ENCODE measurements around the gene ATXN7L1. TPM values are rescaled to one million over a fixed set of nuclear protein-coding genes. Genes with fewer than 3 reads are reported as not detected.

ATXN7L1 gene
- total RNA-seq, 1 donor from 2014 or later: 20.6 TPM

- DNase-seq: no peak
- no peak overlapping the region for H3K27ac Mint-ChIP-seq (ENCODE audit: unreplicated experiment)
- TF ChIP-seq, protein P1, sequence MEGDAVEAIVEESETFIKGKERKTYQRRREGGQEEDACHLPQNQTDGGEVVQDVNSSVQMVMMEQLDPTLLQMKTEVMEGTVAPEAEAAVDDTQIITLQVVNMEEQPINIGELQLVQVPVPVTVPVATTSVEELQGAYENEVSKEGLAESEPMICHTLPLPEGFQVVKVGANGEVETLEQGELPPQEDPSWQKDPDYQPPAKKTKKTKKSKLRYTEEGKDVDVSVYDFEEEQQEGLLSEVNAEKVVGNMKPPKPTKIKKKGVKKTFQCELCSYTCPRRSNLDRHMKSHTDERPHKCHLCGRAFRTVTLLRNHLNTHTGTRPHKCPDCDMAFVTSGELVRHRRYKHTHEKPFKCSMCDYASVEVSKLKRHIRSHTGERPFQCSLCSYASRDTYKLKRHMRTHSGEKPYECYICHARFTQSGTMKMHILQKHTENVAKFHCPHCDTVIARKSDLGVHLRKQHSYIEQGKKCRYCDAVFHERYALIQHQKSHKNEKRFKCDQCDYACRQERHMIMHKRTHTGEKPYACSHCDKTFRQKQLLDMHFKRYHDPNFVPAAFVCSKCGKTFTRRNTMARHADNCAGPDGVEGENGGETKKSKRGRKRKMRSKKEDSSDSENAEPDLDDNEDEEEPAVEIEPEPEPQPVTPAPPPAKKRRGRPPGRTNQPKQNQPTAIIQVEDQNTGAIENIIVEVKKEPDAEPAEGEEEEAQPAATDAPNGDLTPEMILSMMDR (IDR thresholded peaks at IDR 0.05; ENCODE audit: partially characterized antibody, unreplicated experiment): no peak
- H3K4me3 Mint-ChIP-seq (ENCODE audit: unreplicated experiment): no peak overlapping the region
- H3K36me3 Mint-ChIP-seq (ENCODE audit: unreplicated experiment): peaks cover 42% of the 10 kb centered on the region
- H3K27me3 Mint-ChIP-seq (ENCODE audit: unreplicated experiment): peaks cover 1% of the 10 kb centered on the region
- no peaks in the 10 kb centered on the region for H3K4me1 Mint-ChIP-seq (ENCODE audit: low read depth, unreplicated experiment)
- H3K9me3 Mint-ChIP-seq (ENCODE audit: unreplicated experiment): peaks cover 17% of the 10 kb centered on the region
These were observed 168.2 kb downstream of the ATXN7L1 start for GRCh38 chr7:105707967-105708762.

- no peaks in the 10 kb centered on the region for H3K4me1 Mint-ChIP-seq (ENCODE audit: low read depth, unreplicated experiment)
- H3K4me3 Mint-ChIP-seq (ENCODE audit: unreplicated experiment): no peak overlapping the region
- TF ChIP-seq, protein P1 (IDR thresholded peaks at IDR 0.05; ENCODE audit: partially characterized antibody, unreplicated experiment): no peak
- H3K27ac Mint-ChIP-seq (ENCODE audit: unreplicated experiment): no peak overlapping the region
- peaks cover 1% of the 10 kb centered on the region for H3K27me3 Mint-ChIP-seq (ENCODE audit: unreplicated experiment)
- no peak for DNase-seq
- peaks cover 34% of the 10 kb centered on the region for H3K36me3 Mint-ChIP-seq (ENCODE audit: unreplicated experiment)
- peaks cover 13% of the 10 kb centered on the region for H3K9me3 Mint-ChIP-seq (ENCODE audit: unreplicated experiment)
These were observed 169.0 kb downstream of the ATXN7L1 start for GRCh38 chr7:105707381-105707780.

DNA sequence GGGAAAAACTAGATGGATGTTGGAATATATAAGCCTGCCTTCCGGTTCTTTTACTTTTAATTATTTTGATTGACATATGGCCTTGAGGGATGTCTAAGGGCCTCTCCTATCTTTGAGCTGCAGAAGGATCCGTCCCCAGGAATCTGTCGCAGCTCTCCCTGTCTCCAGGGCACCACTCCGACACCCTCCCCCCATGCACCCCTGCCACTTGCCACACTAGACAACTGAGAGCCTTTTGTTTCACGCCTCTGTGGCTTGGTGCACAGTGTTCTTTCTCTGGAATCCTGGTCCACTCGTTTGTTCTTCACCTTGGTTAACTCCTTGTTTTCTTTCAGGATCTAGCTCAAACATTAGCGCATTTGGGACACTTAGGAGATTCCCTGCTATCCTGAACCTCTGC lies 171.0 kb downstream of the ATXN7L1 start:
- peaks cover 1% of the 10 kb centered on the region for H3K27me3 Mint-ChIP-seq (ENCODE audit: unreplicated experiment)
- H3K9me3 Mint-ChIP-seq (ENCODE audit: unreplicated experiment): peaks cover 3% of the 10 kb centered on the region
- peaks cover 16% of the 10 kb centered on the region for H3K36me3 Mint-ChIP-seq (ENCODE audit: unreplicated experiment)
- no peak for DNase-seq
- H3K4me3 Mint-ChIP-seq (ENCODE audit: unreplicated experiment): no peak overlapping the region
- H3K27ac Mint-ChIP-seq (ENCODE audit: unreplicated experiment): no peak overlapping the region
- TF ChIP-seq, protein P1 (IDR thresholded peaks at IDR 0.05; ENCODE audit: partially characterized antibody, unreplicated experiment): no peak
- no peaks in the 10 kb centered on the region for H3K4me1 Mint-ChIP-seq (ENCODE audit: low read depth, unreplicated experiment)

DNA sequence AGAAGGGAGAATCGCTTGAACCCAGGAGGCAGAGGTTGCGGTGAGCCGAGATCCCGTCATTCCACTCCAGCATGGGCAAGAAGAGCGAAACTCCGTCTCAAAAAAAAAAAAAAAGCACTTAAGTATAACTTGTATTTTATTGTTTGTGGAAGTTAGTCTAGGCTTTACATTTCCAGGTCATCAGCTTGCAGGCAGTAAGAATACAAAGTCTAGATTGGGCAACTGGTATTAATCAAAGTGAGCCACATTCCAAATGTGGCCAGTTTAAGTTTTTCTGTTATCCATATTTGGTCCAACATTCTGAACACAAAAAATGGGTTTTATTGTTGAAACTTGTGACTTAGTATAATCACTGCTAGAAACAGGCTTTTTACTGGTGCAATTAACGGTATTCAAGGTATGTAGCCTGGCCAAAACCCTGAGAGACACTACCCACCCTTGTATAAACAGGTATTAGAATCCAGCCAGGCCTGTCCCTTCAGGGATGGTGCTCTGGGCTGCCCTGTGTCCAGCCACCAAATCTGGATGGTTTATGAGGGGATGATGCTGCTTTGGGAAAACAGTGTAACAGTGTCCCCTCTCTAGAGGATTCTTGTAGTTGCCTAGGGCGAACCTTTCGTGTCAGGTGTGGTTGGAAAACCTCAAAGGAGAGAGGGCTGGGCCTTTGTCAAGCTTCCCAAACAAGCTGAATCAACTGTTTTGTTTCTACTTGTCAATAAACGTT lies 173.0 kb downstream of the ATXN7L1 start:
- TF ChIP-seq, protein P1 (IDR thresholded peaks at IDR 0.05; ENCODE audit: partially characterized antibody, unreplicated experiment): no peak
- Mint-ChIP-seq H3K27ac (ENCODE audit: unreplicated experiment) (no peak overlapping the region), H3K9me3 (ENCODE audit: unreplicated experiment) (no peaks in the 10 kb centered on the region), H3K4me1 (ENCODE audit: low read depth, unreplicated experiment) (no peaks in the 10 kb centered on the region), H3K27me3 (ENCODE audit: unreplicated experiment) (no peaks in the 10 kb centered on the region), H3K36me3 (ENCODE audit: unreplicated experiment) (peaks cover 11% of the 10 kb centered on the region), H3K4me3 (ENCODE audit: unreplicated experiment) (no peak overlapping the region)
- DNase-seq: no peak
